Kidney glomerular epithelial cell (primary cell): ENCODE results near the gene IL18R1.

Source experiments
- DNase-seq: peaks from one replicate; lab custom pipeline; 2025; lab: John Stamatoyannopoulos, UW

Gene IL18R1

DNA sequence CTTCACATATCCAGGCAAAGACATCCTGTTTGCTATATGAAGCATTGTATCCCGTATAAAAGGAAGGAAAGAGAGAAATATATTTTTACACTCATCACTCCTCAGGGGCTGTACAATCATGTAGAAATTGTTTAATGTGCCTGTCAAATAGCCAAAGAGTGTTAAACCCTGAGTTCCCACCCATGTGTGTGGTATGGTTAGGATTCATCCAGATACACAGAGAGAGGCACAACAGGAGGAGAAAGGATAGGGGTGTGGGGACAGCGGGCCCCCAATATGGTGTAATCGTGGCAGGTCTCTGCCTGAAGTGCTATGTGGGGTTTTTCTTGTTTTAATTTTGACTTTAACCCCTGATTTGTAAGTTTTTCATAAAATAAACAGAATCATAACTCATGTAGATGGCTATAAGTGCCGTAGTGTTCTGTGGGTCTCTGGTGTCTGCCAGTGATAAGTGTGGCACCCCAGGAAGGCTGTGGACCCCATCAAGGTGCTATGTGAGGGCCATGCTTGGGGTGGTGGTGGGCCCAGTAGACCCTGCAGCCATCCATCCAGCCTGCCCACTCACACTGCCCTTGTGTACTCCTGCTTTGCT, 10.2 kb upstream of the IL18R1 start:
- no peak for DNase-seq

DNA sequence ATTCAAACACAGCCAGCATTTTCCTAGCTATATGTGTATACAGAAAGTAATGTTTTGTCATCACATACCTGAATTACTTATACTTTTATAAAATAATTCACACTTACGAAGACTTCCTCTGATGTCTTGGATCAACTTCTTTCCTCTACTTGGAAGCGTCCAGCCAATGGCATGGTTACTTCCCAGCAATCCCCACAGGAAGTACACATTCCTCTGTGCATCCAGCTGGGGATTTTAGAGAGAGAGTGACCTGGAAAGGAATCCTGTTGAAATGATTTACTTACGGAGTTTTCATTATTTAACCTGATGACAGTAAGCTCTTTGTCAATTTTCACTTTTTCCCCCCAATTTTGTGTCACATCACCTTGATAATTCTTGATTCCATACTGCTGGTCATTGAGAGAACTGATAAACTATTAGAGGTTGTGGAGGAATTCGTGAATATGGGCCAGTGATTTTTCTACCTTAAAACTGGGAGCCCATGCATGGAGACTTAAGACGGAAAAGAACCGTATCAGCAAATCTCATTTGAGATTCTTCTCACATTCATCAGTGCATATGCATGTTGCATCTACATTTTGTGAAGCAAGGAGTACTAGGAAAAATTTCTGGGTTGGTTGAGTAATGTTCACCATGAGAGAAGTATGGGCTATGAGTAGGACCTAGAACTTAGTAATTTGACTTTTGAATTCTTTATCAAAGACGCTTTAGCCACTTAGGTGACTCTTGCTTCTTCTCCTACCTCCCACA, 9.0 kb upstream of the IL18R1 start:
- peak; percentile 24 for DNase-seq

DNA sequence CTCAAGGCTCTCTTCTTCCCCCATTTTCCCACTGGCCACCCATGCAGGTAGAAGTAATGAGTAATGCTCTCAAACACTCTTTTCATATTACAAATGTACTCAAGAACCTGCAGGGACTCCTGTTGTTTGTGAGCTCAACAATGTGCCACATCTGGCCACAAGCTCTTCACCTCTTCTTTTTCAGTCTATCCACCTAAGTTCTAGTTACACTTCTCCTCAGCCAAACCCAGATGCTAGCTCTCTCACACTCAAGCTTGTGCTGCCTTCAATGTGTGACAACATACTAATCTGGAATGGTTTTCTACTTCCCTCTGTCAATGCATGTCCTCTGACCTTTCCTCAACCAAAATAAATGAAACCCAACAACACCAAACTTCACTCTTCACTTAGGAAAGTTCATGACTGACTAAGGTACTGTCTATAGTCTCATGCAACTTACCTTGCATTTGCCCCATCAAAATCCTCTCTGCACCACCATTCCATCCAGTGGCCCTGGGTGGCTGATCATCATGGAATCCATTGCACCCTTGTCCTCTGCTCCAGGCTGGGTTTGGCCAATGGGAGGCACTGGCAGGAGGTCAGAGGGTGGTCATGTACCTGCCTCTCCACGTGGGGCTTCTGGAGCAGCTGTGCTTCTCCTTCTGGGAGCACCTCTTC, 5.3 kb upstream of the IL18R1 start:
- DNase-seq = no peak

DNA sequence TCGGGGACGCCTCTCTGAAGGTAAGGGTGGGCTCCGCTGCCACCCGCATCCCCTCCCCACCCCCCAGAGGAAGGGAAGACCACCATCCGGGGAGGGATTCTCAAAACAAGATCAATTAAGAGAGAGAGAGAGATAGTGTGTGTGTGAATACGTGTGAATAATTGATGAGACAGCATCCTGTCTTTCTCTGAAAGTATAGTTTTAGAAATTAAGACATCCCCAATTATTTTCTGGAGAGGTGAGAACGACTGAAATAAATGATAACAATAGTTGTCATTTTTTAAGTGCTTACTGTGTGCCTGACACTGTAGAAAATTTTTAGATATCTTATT, 751 bp downstream of the IL18R1 start:
- DNase-seq = no peak

DNA sequence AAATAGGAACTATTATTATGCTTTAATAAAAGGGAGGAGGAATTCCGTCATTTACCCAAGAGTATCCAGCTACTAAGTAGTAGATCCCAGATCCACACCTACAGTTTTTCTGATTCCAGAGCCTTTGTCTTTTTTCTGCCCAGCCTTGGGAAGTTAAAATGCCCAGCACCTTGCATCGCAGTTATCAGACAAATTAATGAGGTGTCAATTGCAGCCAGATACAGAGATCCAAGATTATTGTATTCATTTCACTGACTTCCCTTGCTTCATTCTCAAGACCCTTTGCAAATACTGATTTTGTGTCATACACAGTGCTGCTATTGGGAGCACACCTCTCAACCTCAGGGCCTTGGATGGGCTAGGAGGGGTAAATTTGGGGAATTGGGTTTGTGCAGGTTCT, 1.1 kb downstream of the IL18R1 start:
- DNase-seq = no peak

DNA sequence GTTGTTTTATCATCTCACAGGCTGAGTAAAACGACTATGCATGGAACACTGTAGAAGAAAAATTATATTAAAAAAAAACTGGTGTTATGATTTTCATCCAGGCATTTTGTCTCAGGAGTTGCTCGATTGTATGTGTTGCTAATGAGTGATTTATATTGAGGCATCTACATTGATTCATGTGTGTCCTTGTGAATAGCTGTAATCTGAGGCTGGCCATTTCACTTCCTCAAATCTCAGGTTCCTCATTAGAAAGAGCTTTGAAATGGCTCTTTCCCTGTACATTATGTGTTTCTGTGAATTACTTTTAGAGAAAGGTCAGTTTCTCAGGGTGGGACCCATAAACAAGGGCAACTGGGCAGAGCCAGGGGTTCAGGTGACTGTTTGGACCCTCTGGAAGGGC, 2.3 kb downstream of the IL18R1 start:
- no peak for DNase-seq

DNA sequence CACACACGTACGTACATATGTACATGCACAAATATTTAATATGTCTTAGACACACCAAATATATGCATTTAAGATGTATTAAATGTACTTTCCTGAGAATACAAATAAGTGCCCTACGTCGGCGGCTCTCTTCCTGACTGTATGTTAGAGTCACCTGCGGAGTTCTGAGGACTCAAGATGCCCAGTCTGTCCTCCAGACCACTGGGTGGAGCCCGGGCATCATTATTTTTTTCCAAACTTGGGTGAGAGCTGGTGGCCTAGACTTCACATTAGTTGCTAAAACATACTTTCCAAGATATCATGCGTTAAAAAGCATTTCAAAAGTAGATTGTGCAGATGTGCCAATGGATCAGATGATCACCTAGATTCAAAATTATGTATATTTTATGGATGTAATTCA, 2.9 kb downstream of the IL18R1 start:
- DNase-seq = no peak

DNA sequence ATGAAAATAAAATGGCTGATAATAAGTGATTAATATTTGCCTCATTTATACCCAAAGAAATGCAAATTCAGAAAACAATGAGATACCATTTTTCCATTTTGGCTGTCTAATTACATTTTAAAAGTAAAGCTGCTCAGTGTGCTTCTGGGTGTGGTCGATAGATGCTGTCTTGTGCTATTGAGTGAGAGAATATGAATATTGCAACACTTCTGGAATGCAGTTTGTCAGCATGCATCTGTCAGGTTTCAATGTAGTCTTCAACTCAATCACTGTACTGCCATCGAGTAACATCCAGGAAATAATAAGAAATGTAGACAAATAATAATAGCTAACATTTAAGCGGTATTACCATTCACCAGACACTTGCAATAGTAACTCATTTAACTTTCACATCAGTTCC, 3.9 kb downstream of the IL18R1 start:
- no peak for DNase-seq

DNA sequence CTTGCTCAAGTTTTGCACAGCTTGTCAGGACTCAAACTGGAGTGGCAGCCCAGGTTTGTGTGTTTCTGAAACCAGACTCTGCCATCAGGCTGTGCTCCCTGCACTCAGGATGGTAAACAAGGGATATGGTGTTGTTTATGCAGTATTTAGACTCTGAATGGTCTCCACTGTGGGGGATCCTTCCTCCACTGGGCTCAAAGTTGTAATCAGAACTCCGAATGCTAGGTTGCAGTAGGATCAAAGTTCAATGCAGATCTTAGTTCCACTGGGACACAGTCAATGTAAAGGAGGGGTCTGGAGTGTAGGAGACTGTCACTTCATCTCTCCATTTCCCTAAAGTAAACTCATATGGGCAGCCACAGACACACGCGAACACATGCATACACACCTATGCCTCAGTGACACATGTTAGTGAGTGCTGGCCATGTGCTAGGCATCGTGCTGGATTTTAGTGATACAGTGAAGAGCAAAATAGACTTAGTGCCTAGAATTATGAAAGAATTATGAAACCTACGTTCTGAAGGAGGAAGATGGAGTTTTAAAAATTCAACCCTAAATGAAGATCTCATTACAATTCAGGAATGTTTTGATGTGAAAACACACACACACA, 6.1 kb downstream of the IL18R1 start:
- DNase-seq = no peak

DNA sequence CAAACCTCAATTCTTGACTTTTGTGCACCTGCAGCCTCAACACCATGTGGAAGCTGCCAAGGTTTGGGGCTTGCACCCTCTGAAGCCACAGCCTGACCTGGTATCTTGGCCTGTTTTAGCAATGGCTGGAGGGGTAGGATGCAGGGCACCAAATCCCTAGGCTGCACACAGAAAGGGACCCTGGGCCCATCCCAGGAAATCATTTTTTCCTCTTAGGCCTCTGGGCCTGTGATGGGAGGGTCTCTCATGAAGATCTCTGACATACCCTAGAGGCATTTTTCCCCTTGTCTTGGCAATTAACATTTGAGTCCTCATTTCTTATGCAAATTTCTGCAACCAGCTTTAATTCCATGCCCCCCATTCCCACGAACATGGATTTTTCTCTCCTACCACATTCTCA, 10.2 kb downstream of the IL18R1 start:
- DNase-seq = no peak

DNA sequence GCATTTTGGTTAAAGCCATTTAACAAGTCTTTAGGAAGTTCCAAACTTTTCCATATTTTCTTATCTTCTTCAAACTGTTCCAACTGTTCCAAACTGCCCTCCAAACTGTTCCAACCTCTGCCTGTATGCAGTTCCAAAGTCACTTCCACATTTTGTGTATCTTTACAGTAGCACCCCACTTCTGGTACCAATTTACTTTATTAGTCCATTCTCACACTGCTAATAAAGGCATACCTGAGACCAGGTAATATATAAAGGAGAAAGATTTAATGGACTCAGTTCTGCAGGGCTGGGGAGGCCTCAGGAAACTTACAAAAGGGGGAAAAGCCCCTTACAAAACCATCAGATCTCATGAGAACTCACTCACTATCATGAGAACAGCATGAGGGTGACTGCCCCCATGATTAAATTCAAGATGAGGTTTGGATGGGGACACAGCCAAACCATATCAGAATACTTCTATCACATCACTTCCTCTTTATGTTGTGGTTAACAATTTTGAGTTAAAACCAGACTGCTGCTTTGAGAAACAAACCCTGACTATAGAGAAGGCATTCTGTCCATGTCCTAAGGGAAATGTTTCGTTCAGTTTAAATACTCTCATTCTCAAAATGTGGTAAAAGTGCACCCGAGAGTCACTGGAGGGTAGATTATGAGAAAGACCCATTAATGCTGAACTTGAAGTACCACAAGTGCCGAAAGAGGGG, 11.0 kb downstream of the IL18R1 start:
- no peak for DNase-seq

DNA sequence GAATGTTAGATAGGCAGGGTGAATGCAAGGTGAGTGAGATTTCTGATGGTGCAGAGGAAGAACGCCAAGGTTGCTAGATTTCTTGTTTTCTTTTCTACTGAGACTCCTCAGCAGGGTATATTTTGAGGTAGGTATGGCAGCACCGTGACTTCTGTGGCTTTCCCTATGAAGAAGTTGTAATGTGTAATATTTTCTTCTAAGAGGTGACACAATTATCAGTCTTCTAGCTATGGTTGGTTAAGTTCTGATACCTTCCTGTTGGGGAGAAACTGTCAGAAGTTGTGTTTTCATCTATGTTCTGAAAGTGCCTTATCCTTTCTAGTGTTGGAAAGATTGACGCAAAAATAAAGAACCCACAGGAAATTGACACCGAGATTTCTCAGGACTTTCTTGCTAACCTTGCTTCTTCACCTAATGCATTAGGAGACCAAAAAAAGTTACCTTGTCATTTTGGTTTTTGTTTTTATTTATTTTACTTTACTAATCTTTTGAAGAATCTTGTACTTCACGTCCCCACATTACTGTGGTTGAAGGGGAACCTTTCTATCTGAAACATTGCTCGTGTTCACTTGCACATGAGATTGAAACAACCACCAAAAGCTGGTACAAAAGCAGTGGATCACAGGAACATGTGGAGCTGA, 11.9 kb downstream of the IL18R1 start:
- no peak for DNase-seq

DNA sequence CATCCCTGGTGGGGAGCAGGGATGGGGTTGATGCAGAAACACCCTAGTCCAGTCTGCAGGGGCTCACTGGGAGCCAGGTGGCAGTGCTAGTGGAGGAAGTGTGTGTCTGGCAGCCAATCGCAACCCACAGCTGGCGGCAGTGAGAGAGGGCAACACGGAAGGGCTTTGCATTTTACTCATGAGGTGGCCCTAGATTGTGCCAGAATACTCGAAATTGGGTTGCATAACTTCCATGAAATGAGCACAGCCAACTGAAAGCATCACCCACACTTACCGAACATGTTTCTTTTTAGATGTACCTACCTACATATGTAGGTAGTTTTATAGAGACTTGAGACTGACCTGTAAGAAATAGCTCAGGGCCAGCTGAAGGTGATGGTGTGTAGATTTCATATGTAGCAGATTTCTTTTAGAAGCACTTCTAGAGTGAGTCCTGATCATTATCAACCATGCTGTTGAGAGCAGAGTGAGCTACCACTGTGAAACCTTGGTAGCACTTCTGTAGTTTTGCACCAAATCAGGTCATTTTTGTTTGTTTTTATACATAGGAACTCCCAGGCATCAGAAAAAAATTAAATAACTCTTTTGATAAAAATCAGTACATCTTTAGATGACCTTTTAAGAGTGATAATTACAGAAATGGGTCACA, 13.0 kb downstream of the IL18R1 start:
- no peak for DNase-seq

DNA sequence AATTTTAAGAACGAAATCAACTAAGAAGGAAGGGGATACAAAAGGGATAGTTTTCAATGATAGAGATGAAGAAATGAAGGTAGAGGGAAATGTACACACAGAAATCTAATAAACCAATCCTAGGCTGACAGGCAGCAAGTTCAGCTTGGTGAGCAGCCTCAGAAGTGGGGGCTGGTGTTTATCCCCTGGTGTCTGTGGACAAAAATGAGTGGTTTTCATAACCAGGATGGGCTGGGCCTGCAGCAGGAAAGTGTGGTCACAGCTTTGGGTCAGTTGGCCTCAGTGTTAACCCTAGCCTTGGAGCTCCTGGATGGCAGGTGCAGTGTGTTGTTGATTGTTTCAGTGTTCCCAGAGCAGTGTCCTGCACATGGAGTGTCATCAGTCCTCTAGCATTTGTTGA, 14.3 kb downstream of the IL18R1 start:
- no peak for DNase-seq

DNA sequence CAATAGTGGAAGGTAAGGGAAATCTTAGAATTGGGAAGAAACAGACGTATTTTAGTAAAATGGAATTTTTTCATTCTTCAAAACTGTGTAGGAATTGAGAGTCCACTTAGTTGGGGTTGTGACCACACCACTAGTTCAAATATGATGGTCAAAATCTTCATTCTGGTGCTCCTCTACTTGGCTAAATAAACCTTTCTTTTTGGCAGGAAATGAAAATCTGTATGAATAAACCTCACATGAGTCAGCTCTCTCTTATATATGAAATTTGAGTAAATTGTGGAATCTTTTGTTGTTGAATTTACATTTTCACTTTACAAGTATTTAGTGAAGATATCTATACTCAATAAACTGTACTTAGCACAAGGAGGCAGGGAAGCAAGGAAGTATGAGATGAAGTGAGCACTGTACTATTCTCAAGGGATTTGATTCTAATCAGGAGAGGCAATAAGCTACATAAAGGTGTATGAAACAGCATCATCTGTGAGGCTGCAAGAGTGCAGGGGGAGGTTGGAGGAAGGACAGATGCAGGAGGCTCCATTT, 20.5 kb downstream of the IL18R1 start:
- DNase-seq = no peak

DNA sequence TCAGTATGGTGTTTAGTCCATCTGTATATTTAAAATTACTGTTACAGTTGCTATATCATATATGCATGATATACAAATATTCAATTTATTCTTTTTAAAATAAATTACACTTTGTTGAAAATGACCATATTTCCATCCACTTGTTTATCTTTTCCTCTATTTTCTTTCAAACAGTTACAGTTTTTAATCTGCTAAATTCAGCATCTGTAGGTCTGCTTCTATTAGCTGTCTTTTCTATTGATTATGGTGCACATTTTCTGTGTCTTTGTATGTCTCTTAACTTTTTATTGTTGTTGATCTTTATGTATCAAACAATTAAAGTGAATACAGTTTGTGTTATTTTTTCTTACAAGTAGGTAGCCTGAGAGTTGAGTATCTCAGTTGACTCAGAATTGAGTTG, 28.1 kb downstream of the IL18R1 start:
- DNase-seq = no peak

DNA sequence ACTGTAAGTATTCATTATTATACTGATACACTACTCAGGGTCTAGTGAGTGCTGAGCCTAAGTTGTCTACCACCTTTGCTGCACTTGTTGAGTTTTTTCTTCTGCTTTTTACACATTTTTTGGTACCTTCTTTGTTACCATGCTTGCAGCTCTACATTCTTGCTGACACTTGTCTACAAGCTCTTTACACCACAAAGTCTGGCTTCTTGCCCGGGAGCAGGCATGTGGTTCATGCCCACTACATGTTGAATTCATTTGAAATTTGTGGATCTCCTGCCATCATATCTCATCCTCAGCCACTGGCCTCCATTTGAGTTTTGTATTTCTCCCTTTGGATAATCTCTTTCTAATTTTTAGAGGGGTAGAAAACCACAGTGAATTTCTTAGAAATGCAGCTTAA, 29.9 kb downstream of the IL18R1 start:
- no peak for DNase-seq

DNA sequence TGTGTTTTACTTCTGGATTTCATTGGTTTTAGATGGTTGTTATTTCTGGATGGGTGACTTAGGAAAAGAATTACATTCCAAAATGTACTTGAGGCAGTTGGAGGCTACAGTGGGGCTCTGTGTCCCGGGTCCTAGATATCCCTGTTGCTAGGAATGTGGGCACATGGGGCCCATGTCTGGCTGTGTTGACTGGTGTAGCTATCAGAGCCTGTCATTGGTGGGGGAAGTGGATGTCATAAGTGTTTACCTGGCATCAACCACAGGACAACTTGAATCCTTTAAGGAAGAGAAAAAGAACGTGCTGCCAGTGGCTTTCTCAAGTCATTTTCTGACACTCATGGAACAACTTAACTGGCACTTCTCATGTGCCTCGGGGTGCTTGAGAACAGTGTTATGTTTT, 30.4 kb downstream of the IL18R1 start:
- no peak for DNase-seq

DNA sequence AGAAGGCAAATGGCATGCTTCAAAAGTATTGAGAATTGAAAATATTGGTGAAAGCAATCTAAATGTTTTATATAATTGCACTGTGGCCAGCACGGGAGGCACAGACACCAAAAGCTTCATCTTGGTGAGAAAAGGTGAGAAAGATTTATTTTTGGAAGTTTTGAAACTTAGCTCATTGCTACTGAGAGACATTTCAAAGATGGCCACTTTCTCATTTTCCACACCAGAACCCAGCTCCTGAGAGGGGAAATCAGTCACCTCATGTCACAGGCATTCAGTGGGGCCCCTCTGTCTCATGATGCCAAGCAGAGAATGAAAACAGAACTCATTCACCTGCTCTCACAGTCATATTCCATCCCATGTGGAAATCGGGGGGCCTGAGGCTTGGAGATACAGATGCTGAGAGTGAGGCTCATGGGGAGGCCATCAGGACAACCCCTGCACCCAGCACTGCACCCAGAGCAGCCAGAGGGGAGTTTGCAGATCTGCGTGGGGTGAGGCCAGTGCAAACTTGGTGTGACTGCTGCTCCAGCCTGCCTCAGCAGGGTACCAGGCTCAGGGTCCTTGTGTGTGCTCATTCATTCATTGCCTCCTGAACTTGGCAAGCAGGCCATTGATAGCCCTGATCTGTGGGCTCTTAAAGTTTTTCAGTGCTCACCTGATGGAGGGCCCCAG, 31.4 kb downstream of the IL18R1 start:
- no peak for DNase-seq

DNA sequence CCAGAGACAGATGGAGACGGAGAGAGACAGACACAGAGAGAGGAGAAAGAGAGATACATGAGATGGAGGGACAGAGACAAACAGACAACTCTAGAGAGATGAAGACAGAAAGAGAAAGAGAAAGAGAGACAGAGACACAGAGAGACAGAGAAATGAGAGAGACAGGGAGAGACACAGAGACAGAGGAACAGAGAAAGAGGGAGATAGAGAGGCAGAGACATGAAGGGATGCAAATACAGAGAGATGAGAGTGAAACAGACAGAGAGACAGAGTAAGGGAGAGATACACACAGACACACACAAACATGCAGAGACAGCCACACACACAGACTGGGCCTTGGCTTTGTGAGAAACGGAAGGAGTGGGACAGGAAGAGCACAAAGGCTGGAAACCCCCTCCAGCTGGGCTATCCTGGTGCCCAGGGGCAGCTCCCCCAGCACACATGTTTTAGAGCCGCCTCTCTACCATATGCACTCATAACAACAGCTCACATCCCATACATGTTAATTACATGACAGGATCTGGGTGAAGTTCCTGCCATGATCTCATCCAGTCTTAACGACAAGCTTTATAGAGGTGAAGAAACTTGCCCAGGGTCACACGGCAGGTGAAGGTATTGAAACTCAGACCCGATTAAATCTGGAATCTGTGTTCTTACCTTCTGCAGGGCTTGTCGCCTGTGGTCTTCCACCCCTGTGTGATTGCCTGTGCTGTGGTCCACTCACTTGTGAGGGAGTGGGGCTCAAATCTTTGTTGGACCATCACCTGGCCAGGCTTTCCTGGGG, 32.4 kb downstream of the IL18R1 start:
- no peak for DNase-seq
